Stimulated activated CD4-positive, alpha-beta T cell treated with anti-CD3 and anti-CD28 coated beads, Interleukin-4, amount 100 ng/mL, for 24 hours (primary cell): Measurements from ENCODE around the gene RBP5.
A peak's percentile ranks its signal among the peaks of the same experiment; 100 is the strongest.
"Not testable (repeated sequence)": the region's sequence is repeated elsewhere in the genome, so short reads cannot be mapped to it uniquely, and the experiment has no call there.

ENCODE experiments used
- DNase-seq: peaks from one replicate; pipeline ENCODE4 v3.0.0-alpha.2; 2020

Gene RBP5

GRCh38 chr12:7121324-7121723 is 7.4 kb downstream of the RBP5 start:
- DNase-seq, result no peak

GRCh38 chr12:7120166-7120565 is 8.5 kb downstream of the RBP5 start:
- no peak for DNase-seq

- no peak for DNase-seq
Observed at GRCh38 chr12:7118881-7119280, 9.8 kb downstream of the RBP5 start.

GRCh38 chr12:7117670-7118069 is 11.0 kb downstream of the RBP5 start:
- DNase-seq, result no peak

- DNase-seq, result no peak
Observed at GRCh38 chr12:7116916-7117315, 11.8 kb downstream of the RBP5 start.

- no peak for DNase-seq
Observed at GRCh38 chr12:7116196-7116595, 12.5 kb downstream of the RBP5 start.

GRCh38 chr12:7114851-7115250 is 13.8 kb downstream of the RBP5 start:
- DNase-seq, result no peak

- no peak for DNase-seq
Observed at GRCh38 chr12:7114008-7114407, 14.7 kb downstream of the RBP5 start.

- peak; percentile 42 for DNase-seq
Observed at GRCh38 chr12:7113389-7113871, 15.3 kb downstream of the RBP5 start.

GRCh38 chr12:7112041-7112440 is 16.6 kb downstream of the RBP5 start:
- no peak for DNase-seq

- DNase-seq, result no peak
Observed at GRCh38 chr12:7110661-7111060, 18.0 kb downstream of the RBP5 start.

- no peak for DNase-seq
Observed at GRCh38 chr12:7109572-7109920, 19.1 kb downstream of the RBP5 start.

- DNase-seq, result peak; percentile 86
Observed at GRCh38 chr12:7108796-7109571, 19.7 kb downstream of the RBP5 start, which contains the start of gene C1RL. Gene C1RL (minus strand): TSS chr12:7109214. CDS start chr12:7109180, 34 bp downstream.

GRCh38 chr12:7108003-7108795 is 20.5 kb downstream of the RBP5 start:
- peak; percentile 71 for DNase-seq

- no peak for DNase-seq
Observed at GRCh38 chr12:7107636-7108002, 21.1 kb downstream of the RBP5 start.

GRCh38 chr12:7107181-7107580 is 21.5 kb downstream of the RBP5 start:
- DNase-seq, result not testable (repeated sequence)

GRCh38 chr12:7106082-7106481 is 22.6 kb downstream of the RBP5 start:
- DNase-seq, result no peak

- no peak for DNase-seq
Observed at GRCh38 chr12:7103837-7104584, 24.7 kb downstream of the RBP5 start.

- DNase-seq, result no peak
Observed at GRCh38 chr12:7102582-7102981, 26.1 kb downstream of the RBP5 start.

- DNase-seq, result no peak
Observed at GRCh38 chr12:7101694-7102131, 27.0 kb downstream of the RBP5 start.

GRCh38 chr12:7101047-7101693 is 27.5 kb downstream of the RBP5 start:
- DNase-seq, result no peak

- DNase-seq, result no peak
Observed at GRCh38 chr12:7100239-7100638, 28.4 kb downstream of the RBP5 start.
